GM21619 (cell line): ENCODE data around the gene CAPN15.

Source experiments
- ATAC-seq: cut with Tn5 transposase; IDR thresholded peaks from one replicate; pipeline ENCODE4 v1.9.1; 2021; ENCODE audit not compliant: unreplicated experiment

CAPN15 gene

GRCh38 chr16:540645-541340 is 13.3 kb downstream of the CAPN15 start:
- no peak for ATAC-seq

GRCh38 chr16:543301-544164 is 16.0 kb downstream of the CAPN15 start:
- no peak for ATAC-seq

- no peak for ATAC-seq
Observed at GRCh38 chr16:544517-544916, 17.0 kb downstream of the CAPN15 start.

GRCh38 chr16:546909-547770 is 19.6 kb downstream of the CAPN15 start:
- ATAC-seq, result no peak

GRCh38 chr16:548586-548985 is 21.1 kb downstream of the CAPN15 start:
- ATAC-seq, result no peak

- ATAC-seq, result no peak
Observed at GRCh38 chr16:549544-550263, 22.2 kb downstream of the CAPN15 start.

GRCh38 chr16:551210-551609 is 23.7 kb downstream of the CAPN15 start:
- ATAC-seq, result no peak

GRCh38 chr16:552171-552570 is 24.7 kb downstream of the CAPN15 start:
- no peak for ATAC-seq

- no peak for ATAC-seq
Observed at GRCh38 chr16:553601-554296, 26.2 kb downstream of the CAPN15 start.

- ATAC-seq, result no peak
Observed at GRCh38 chr16:554297-554621, 26.7 kb downstream of the CAPN15 start.

GRCh38 chr16:554640-555365 is 27.3 kb downstream of the CAPN15 start:
- ATAC-seq, result no peak

GRCh38 chr16:555528-556473 is 28.3 kb downstream of the CAPN15 start:
- ATAC-seq, result no peak

GRCh38 chr16:556474-557173 is 29.1 kb downstream of the CAPN15 start:
- ATAC-seq, result no peak

- ATAC-seq, result no peak
Observed at GRCh38 chr16:557463-558297, 30.2 kb downstream of the CAPN15 start.

- ATAC-seq, result no peak
Observed at GRCh38 chr16:558298-559020, 30.9 kb downstream of the CAPN15 start.

- ATAC-seq, result no peak
Observed at GRCh38 chr16:559021-559380, 31.5 kb downstream of the CAPN15 start.
